Measurements from ENCODE around the gene IFT57.
A peak's percentile ranks its signal among the peaks of the same experiment; 100 is the strongest.

Gene IFT57

DNA sequence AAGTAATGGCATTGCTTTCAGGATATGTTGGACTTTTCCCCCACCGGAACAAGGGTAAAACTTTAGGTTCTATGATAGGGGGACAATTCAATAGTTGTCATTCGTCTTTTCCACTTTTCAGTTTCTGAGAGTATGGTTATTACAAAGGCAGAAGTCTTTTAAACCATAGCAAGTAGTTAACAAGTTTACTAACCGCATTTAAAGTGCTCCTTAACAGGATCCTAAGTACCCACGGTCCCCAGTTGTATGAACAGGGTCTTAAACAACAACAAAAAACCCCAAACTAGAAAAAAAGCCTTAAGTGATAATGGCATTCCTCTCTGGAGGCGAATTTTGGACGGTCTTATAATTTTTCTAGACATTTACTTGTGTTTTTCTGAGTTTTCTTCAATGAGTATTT lies 831 bp downstream of the IFT57 start:
- peak overlapping the region; percentile 74 for H3K4me3 ChIP-seq (ENCODE audit: low read depth, low read length)
- TF ChIP-seq, protein P1, sequence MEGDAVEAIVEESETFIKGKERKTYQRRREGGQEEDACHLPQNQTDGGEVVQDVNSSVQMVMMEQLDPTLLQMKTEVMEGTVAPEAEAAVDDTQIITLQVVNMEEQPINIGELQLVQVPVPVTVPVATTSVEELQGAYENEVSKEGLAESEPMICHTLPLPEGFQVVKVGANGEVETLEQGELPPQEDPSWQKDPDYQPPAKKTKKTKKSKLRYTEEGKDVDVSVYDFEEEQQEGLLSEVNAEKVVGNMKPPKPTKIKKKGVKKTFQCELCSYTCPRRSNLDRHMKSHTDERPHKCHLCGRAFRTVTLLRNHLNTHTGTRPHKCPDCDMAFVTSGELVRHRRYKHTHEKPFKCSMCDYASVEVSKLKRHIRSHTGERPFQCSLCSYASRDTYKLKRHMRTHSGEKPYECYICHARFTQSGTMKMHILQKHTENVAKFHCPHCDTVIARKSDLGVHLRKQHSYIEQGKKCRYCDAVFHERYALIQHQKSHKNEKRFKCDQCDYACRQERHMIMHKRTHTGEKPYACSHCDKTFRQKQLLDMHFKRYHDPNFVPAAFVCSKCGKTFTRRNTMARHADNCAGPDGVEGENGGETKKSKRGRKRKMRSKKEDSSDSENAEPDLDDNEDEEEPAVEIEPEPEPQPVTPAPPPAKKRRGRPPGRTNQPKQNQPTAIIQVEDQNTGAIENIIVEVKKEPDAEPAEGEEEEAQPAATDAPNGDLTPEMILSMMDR (IDR thresholded peaks at IDR 0.05; ENCODE audit: control insufficient read depth, extremely low read depth, insufficient read depth): no peak
- no peak for DNase-seq (ENCODE audit: low read depth)

GRCh38 chr3:108219336-108219735 lies 2.9 kb downstream of the IFT57 start:
- TF ChIP-seq, protein P1 (IDR thresholded peaks at IDR 0.05; ENCODE audit: control insufficient read depth, extremely low read depth, insufficient read depth): no peak
- H3K4me3 ChIP-seq (ENCODE audit: low read depth, low read length): no peak overlapping the region
- DNase-seq (ENCODE audit: low read depth): no peak

DNA sequence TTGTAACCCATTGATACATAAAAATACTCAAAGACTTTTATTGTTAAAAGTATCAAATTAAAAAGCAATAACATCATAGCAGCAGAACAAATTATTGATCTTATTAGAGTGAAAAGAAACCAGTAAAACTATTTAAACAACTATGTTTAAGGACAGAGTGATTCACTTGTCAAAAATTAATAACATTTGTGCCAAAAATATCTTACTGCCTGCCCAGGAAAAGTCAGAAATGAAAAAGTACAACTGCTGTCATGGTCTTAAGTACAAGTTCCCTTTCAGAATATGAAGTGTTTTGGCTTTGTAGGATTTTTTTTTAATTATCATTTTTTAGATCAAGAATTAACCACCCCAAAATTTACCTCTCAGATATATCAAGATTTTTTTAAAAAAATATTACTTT lies 3.4 kb downstream of the IFT57 start:
- no peak for DNase-seq (ENCODE audit: low read depth)
- TF ChIP-seq, protein P1 (IDR thresholded peaks at IDR 0.05; ENCODE audit: control insufficient read depth, extremely low read depth, insufficient read depth): no peak
- H3K4me3 ChIP-seq (ENCODE audit: low read depth, low read length): no peak overlapping the region

DNA sequence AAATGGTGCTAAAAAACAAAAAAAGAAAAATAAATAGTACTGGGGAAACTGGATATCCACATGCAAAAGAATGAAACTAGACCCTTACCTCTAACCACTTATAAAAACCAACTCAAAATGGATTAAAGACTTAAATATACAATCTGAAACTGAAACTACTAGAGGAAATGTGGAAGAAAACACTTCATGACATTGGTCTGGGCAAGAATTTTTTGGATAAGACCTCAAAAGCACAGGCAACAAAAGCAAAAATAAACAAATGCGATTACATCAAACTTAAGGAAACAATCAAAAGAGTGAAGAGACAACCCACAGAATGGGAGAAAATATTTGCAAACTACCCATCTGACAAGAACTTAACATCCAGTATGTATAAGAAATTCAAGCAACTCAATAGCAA lies 6.4 kb downstream of the IFT57 start:
- H3K4me3 ChIP-seq (ENCODE audit: low read depth, low read length): no peak overlapping the region
- TF ChIP-seq, protein P1 (IDR thresholded peaks at IDR 0.05; ENCODE audit: control insufficient read depth, extremely low read depth, insufficient read depth): no peak

DNA sequence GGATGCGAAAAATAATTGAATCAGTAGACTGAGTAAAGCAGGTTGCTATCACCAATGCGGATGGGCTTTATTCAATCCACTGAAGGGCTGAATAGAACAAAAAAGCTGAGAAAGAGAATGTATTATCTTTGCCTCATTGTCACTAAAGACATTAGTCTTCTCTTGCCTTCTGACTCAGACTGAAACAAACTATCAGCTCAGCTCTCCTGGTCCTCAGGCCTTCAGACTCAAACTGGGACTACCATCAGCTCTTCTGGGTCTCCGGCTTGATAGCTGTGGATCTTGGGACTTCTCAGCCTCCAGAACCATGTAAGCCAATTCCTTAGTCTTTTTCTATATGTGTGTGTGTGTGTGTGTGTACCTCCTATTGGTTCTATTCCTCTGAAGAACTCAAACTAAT lies 12.6 kb downstream of the IFT57 start:
- TF ChIP-seq, protein P1 (IDR thresholded peaks at IDR 0.05; ENCODE audit: control insufficient read depth, extremely low read depth, insufficient read depth): no peak
- no peak for DNase-seq (ENCODE audit: low read depth)
- H3K4me3 ChIP-seq (ENCODE audit: low read depth, low read length): no peak overlapping the region

More for the DNA sequence above, 6.4 kb downstream of the IFT57 start:
- DNase-seq (ENCODE audit: low read depth): no peak

GRCh38 chr3:108208831-108209230 lies 13.4 kb downstream of the IFT57 start:
- TF ChIP-seq, protein P1 (IDR thresholded peaks at IDR 0.05; ENCODE audit: control insufficient read depth, extremely low read depth, insufficient read depth): no peak
- no peak for DNase-seq (ENCODE audit: low read depth)
- H3K4me3 ChIP-seq (ENCODE audit: low read depth, low read length): no peak overlapping the region

- no peak overlapping the region for H3K4me3 ChIP-seq (ENCODE audit: low read depth, low read length)
- TF ChIP-seq, protein P1 (IDR thresholded peaks at IDR 0.05; ENCODE audit: control insufficient read depth, extremely low read depth, insufficient read depth): no peak
- no peak for DNase-seq (ENCODE audit: low read depth)
Observed at GRCh38 chr3:108202834-108203233, 19.4 kb downstream of the IFT57 start.

Measured in LNCaP clone FGC (cell line).